ENCODE results near the gene LGR4.
"Not testable (repeated sequence)": the region's sequence is repeated elsewhere in the genome, so short reads cannot be mapped to it uniquely, and the experiment has no call there.

The LGR4 gene

DNA sequence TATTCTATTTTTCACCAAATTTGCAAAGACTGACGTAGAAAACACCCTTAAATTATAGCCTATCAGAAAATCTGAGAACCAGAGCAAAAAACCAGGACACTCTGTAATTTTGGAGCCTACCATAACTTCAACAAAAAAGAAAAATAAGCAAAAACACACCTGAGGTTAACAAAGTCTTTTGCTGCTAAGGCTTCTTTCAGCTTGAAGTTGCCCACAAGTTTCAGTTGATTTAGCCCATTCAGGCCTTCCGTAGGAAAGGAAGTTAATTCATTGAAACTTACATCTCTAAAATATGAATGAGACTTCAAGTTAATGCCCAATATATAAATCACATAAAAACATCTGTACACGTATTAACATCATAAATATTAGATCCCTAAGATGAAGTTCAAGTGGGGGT is 99.2 kb downstream of the LGR4 start:
- no peak for DNase-seq

DNA sequence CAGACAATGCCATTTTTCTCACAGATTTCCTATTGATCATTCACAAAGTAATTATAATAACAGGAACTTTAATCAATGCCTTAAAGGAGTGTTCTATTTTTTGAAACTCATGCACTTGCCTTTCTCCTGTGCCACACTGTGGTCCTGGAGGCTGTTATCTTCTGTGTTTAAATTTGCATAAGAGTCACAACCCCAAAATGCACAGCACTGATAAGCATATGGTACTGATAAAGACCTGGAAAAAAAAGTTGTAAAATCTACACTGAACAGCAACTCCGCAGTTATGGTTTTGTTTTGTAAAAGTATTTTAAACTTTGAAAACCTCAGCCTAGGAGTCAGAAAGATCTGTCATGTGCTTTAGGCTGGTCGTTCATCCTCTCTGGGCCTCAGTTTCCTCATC is 100.4 kb downstream of the LGR4 start:
- DNase-seq: no peak

DNA sequence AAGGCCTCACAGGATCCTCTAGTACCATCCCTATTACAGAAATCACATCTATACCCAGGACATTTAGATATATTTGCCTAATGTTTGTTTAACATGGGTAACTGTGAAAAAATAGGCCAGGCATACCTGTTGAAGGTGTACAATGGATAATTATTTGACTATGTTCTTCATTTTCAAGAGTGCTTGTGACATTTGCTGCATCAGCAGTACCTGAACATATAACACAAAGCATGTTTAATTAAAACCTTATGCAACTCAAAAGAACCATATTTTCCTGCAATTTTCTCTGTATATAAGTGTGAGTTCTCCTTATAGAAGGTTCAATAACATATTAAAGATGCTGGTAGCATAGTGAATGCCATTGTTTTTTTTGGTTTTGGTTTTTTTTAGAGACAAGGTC is 101.1 kb downstream of the LGR4 start:
- no peak for DNase-seq

DNA sequence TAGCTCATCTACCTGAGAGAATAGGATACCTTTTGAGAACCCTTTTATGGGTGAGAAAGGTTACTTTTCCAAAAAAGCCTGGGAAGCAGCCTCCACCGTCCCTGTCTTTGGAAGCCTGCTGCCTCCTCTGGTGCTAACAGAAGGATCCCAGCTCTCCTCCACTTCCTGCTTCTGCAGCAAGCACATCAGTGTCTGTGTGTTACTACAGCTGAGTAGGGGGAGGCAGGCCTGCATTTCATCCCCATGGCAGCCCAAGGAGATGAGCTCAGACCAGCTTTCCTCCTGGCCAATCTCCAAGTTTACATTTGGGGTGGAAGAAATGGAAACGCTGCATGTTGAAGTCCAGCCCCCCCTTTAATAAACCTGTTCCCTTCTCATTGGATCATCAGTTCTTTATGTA is 102.2 kb downstream of the LGR4 start:
- no peak for DNase-seq

DNA sequence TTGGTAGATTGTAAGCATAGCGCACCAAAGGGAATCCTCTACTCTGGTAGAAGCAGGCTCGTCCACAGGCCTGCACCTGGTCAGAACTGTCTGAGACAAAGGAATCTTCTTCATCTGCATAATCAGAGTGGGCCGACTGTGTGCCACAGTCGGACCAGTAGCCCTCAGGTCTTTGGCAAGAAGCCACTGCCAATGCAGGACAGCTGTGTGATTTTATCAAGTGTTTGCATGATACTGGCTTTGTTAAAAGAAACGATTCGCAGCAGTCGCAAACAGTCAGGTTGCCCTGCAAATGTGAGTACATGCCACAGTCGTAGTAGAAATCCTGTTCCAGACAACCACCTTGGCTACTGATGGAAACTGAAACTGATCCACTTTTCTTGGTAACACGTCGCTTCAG is 104.7 kb downstream of the LGR4 start:
- DNase-seq: no peak

DNA sequence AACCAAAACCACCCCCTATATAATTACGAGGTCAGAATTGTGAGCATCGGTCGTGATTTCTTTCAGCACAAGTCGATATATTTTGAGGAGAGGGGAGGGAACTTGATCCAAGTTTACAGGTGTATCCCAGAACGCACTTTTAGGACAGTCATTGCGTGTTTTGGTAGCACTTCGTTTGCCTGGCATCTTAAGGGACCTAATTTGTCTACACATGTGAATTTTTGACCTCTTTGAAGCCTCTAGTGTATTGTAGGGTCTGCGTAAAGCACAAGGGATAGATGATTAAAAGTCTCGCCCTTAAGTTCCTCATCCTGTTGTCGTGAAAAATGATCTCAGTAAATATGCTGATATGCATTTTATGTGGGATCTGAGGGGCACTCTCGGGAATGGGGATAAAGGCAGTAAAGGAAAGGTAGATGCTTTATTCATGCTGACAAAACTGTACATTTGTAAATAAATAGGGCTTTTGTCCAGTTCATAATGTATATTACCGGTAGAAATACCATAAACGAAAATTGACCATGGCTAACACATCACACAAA is 108.9 kb downstream of the LGR4 start:
- no peak for DNase-seq

DNA sequence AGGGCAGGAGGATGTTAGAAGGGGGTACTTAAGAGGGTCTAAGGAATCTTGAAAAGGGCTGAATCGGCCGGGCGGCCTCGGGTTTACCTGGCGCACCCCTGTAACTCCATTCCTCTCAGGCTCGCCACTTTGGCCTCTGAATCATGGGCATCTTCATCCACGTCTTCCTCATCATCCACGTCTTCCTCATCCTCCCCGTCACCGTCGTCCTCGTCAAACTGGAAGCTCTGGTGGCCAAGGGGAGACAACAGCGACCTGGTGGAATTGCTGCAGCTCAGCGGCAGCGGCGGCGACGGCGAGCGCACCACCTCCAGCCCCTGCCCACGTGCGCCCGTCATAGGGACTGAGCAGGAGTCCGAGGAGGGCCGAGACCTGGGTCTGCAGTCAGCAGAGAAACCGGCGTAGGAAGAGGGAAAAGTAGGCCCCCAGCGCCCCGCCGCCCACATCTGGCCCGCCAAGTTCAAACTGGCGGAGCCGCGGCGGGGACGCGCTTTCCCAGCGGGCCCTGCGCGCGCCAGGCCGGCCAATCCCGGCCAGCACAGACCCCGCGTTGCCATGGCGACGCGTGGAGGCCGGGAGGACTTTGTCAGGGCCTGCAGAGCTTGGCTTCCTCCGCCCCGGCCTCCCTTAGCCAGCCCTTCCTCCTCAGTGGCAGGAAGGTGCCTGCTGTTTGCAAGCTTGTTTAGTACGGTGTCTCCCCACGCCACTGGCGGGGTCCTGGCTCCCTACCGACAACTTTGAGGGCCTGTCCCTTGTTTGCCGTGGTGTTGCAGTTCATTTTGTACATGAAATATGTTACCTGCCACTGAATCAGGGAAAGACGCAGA is 109.6 kb downstream of the LGR4 start, which contains the start of gene CCDC34:
TSS of gene CCDC34 (minus strand) at position 467 of the 827 bp plus-strand sequence. CDS start at position 446, 21 bp downstream.
- DNase-seq: peak; percentile 91

DNA sequence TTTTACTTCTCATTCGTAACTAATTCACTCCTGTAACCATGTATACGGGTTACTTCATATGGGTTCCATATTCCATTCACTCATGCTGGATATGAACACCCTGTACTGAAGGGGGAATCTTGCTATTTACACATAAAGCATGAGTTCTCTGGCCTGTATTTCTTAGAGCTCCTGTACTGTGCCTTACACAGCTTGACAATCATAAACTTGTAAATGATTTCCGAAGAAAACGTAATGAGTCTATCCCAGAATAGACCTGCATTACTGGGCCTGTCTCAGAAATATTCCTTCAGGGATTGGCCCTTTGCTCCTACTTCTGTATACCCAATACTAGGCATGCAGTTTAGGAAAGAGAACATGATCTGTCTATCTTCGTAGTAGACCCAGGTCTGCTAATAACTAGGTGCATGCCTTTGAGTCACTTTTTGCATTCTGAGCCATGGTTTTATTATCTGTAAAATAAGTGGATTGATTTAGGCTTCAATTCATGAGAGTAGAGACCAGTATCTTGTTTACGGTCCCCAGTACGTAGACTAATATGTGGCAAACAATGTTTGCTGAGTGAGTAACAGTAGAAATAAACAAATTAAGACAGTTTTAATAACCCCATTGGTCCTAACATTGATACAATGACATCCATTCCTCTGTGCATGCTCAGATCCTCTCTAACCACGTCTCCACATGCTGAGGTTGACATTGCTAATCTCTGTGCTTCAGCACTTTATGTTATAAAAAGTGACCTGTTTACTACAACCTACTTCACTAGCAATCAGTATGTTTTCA is 110.8 kb downstream of the LGR4 start:
- no peak for DNase-seq

DNA sequence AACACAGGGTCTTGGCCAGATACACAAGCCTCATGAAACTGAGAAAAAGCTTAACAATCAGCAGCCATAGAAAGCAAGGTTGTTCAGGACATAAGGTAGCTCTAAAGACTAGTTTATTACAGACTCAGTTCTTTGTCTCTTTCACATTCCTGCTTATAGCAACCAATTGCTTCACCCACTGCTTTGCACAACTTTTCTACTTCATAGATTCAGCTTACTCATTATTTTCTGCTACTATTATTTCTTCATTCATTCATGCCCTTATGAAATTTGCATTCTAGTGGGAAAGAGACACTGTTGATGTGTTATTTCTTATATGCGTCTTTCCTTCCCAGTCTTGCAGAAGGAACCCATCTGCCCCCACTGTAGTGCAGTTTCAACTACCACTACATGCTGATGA is 114.3 kb downstream of the LGR4 start:
- no peak for DNase-seq

DNA sequence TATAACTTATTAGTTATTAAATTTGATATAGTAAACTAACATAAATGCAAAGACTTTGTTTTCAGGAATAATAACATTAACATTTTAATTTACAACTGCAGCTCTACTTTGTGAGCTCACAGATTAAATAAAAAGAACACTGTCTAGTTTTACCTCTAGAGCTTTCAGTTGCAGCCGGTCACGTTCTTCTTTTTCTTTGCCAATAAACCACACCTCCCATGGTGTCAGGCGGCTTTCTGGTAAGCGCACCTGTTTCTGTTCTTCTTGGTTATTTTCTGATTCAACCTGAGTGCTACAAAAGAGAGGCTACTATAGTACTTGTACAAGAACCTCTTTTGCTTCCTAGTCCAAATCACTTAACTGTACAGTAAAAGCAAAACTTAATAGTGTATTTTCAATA is 115.3 kb downstream of the LGR4 start:
- no peak for DNase-seq

DNA sequence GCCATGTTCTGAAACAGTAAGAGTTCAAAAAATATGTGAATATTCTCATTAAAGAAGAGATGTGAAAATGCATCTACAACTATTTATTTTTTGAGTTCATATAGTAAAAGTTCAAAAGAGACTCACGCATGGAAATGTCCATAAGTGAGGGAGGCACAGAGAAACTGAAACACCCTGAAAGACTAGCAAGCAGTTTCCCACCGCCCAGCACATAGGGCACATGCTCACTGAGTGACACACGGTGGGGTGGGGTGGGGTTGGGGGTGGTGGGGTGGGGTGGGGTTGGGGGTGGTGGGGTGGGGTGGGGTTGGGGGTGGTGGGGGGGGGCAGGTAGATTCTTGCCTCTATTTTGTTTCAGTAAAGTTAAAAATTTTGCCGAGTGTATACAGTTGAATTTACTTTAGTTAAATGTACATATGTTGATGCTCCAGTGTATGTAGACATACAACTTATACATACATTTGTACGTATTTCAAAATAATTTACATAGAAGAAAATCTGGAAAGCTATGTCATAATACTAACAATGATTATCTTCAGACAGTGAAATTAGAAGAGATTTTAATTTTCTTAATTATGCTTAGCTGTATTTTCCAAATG is 115.9 kb downstream of the LGR4 start:
- no peak for DNase-seq

DNA sequence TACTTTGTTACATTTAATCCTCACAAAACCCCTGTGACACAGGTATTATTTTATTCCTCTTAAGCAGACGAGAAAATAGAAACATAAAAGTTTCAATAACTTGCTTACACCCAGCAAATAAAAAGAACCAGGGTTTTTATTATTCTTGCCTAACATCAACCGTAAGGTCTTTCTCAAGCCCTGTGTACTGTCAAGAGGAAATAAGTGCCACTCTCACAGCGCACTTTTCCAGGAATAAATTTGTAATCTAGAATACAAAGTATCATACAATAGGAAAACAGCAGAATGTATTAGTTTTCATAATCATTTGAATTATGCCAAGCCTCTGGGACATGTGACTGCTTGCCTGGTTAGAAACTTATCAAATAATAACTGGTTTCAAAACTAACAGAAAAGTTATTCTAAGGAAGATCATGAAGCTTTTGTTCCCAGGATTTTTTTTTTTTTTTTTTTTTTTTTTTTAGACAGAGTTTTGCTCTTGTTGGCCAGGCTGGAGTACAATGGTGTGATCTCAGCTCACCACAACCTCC is 117.0 kb downstream of the LGR4 start:
- DNase-seq: no peak

DNA sequence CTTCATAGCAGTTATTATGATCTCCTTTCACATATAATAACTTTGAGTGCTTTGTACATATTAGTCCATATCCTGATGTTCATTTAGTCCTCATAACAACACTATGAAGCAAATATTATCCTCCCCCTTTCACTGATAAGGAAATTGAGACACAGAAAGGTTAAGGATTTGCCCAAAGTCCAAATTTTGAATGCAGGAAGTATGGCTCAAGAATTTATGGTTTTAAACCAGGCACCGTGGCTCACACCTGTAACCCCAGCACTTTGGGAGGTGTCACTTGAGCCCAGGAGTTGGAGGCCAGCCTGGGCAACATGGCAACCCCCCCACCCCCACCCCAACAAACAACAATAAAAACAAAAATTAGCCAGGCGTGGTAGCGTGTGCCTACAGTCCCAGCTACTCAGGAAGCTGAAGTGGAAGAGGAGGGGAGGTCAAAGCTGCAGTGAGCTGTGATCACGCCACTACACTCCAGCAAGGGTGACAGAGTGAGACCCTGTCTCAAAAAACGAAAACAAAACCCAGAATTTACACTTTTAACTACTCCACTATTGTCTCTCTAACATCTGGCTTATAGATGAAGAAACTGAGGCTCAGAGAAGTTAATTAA is 118.1 kb downstream of the LGR4 start:
- no peak for DNase-seq

DNA sequence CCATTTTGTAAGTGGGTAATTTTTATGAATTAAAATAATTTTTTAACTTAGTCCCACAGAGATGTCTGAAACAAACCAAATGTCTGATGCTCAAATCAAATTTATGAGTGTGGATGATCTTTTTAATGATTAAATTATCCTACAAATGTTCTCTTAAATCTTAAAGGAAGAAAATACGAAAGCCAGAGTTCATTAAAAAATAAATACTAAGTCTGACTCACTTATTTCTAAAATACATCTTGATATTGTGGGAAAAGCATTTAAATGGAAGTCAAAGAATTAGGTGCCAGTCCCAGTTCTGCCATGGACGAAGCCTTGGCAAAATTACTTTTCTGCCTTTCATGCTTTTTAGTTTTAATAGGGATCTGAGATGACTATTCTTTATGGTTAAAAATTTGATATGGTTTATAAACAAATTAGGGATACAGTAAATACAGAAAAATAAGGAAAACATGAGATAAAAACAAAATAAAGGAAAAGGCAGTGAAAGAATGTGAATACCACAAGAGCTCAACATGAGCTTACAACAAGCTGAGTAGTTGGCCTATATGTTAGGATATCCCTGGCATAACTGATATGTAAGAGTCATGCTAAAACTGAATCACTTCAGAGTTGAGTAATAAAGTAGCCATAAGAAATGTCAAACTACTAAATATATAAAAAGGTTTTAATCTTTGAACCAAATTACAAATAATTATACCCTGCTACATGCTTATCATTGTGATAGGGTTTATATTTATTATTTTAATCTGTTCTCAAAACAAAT is 118.8 kb downstream of the LGR4 start:
- no peak for DNase-seq

DNA sequence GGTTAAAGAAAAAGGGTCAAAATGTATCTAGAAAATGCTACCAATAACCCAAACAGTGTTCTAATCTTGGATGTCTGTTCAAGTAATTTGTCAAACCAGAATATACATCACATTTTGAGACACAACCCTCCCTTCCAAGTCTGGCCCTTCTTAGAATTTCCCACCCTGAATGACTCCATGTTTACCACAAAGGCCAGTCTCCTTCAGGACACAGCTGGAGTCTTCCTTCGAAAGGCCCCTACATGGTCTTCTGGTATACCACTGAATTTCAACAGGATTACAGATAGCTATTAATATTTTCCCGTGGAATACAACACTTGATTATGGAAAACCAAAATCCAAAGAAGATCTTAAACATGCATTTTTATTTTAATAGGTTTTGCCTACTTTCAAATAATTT is 119.8 kb downstream of the LGR4 start:
- no peak for DNase-seq

DNA sequence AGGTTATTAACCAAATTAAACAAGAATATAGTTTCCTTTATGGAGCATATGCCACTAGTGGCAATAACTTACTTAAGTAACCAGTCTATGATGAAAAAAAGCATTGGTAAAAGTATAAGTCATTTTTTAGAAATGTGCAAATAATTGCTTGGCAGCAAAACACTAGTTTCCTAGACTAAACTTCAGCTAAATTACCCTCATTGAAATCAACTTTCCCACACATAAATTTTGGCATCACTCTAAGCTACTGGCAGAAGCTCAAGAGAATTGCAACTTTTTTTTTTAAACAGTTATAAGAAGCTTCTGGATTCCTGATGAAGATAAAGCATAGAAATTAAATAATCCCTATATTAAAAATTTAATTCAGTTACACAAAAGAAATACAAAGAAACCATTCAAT is 122.1 kb downstream of the LGR4 start:
- DNase-seq: no peak

DNA sequence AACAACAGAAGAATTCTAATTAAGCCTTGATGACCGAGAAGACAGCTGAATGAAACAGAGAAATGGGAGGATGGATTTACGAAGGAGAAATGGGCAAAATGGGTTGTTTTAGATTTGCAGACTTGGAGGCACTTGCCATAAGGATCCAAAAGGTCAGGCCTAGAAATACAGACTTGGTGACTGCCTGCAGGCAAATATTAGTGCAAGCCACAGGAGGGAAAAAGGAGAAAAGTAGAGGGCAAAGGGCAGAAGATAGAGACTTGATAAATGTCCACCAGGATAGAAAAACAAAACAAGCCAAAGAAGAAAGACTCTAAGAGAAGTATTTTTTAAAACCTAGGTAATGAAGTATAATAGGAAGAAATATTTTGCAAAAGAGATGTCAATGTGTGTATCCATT is 122.7 kb downstream of the LGR4 start:
- DNase-seq: no peak

DNA sequence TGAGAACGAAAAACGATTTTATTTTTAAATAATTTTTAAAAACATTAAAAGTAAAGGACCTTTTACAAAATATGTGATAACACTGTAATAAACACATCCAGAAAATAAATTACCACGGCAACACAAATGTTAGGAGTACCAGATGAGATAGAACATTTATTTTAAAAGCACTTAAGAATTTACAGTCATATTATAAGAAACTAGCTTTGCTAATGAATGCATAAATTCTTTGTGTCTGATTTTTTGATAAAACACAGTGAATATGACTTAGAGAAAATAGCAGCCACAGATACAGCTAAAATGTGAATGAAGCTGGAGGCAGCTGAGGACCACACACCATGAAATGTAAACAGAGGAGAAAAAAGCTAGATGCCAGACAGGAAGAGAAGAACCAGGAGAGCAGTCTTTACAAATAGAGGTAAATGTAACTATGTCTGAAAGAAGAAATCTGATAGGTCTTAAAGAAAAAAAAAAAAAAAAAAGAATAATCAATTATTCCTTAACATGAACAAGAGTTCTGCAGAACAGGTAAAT is 124.2 kb downstream of the LGR4 start:
- DNase-seq: no peak

DNA sequence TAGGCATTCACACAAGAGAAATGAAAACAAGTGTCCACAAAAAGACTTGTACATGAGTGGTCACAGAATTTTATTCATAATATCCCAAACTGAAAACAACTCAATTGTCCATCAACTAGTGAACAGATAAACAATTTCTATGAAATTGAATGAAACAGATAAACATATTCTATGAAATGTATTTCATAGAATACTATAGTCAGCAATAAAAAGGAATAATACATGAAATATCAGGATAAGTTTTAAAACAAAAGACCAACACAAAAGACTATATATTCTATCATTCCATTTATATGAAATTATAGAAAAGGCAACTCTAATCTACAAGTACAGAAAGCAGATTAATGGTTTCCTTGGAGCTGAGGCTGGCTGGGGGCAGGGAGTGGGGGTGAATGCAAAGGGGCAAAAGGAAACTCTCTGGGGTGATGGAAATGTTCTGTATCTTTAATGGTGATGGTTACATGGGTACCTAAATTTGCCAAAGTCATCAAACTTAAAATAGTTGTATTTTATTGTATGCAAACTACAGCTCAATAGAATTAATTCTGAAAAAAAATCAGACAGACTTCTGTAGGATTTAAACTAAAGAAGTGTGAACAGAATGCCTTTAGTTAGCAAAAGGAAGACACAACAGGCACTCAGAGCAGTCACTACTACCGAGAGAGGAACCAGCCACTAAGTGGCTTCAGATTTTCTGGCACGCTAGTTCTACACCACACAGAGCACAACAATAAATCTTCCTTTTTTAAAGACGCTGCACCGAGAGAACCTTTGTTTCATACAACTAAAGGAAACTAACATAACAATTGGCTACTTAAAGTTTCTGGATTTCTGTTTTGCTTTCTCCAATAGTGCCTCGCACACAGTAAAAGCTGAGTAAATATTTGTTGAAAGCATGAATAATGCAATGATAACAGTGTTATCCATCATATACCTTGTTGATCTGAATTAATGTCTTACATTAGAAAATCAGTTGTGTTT is 124.9 kb downstream of the LGR4 start:
- DNase-seq: no peak

DNA sequence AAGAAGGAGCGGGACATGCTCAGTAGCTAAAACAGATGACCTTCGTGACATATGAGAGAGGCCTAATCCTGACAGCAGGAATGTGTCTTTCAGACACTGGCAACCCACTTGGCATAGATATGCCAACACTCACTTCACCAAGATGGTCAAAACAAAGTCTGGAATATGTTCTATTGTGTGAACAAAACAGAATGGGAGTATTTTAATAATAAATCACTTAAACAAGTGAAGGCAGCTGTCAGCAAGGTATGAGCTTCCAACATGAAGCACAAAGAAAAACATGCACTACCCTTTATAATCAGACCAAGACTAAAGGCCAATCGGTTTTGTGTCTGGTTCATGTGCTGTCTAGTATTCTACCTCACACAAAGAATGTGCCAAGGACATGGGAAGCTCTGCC is 132.6 kb downstream of the LGR4 start:
- DNase-seq: no peak

DNA sequence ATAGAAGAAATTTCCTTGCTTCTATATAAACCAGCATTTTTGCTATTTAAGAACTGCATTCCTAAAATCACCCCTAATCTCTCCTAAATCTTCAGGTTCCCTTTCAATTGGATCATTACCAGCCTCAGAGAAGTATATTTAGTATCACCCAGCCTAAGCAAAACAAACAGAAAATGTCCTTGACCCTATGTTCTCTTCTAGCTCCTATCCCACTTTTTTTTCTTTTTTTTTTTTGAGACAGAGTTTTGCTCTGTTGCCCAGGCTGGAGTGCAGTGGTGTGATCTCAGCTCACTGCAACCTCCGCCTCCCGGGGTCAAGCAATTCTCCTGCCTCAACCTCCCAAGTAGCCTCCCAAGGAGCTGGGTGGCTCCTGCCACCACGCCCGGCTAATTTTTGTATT is 137.8 kb downstream of the LGR4 start:
- not testable (repeated sequence) for DNase-seq

Measured in activated CD4-positive, alpha-beta T cell treated with anti-CD3 and anti-CD28 coated beads, Interleukin-2, amount 50 U/mL, for 16 hours (primary cell).